A549 (cell line): ENCODE results near the gene FYB1. TPM values are rescaled to one million over a fixed set of nuclear protein-coding genes. Genes with fewer than 3 reads are reported as not detected.

Experiments
- ATAC-seq, 2 experiments: fragments of 200-7000 bp in 1 of 2; fragments of >200 bp in 1 of 2; cut with Nextera tagmentation in 1 of 2; cut with Tn5 transposase in 1 of 2; 3 replicates each; pipeline versions ENCODE4 v1.8.0 to v1.9.1; 2018 to 2020; ENCODE audit warnings: mild to moderate bottlenecking in 1 of 2, moderate library complexity in 1 of 2
- CTCF ChIA-PET: fragments of 300-600 bp; sonication (Branson Sonifier 250); formaldehyde crosslinking; extraction: SDS; loops from one replicate; lab custom pipeline; 2021; ENCODE audit warnings: antibody characterized with exemption, inconsistent platforms; lab: Yijun Ruan, JAX
- POLR2A ChIA-PET: fragments of 350-600 bp; formaldehyde crosslinking; extraction: SDS; loops from one replicate; lab custom pipeline; 2021; ENCODE audit warnings: antibody characterized with exemption, inconsistent platforms; lab: Yijun Ruan, JAX
- DNase-seq, 2 experiments: peaks; one replicate each; pipeline versions ENCODE4 v3.0.0 to v3.0.0-alpha.2; 2011 to 2016; ENCODE audit warnings: low read depth in 1 of 2, low spot score in 1 of 2
- FAIRE-seq: peaks from 2 replicates; lab custom pipeline; 2011; peaks lifted over from hg19 to GRCh38; lab: Jason Lieb, UNC
- H3K27ac ChIP-seq, 2 experiments: fragments of >200 bp; sonication (Bioruptor Twin); formaldehyde crosslinking; 3 replicates each; pipeline ENCODE4 v1.5.1; 2016 to 2017
- H3K4me1 ChIP-seq: fragments of >200 bp; sonication (Bioruptor Twin); formaldehyde crosslinking; 3 replicates; pipeline ENCODE4 v1.6.1; 2016
- H3K4me2 ChIP-seq: fragments of >200 bp; sonication (Bioruptor Twin); formaldehyde crosslinking; 3 replicates; pipeline ENCODE4 v1.6.1; 2016
- H3K4me3 ChIP-seq: fragments of >200 bp; sonication (Bioruptor Twin); formaldehyde crosslinking; 3 replicates; pipeline ENCODE4 v1.5.1; 2016
- H3K9me3 ChIP-seq: fragments of >200 bp; sonication (Bioruptor Twin); formaldehyde crosslinking; 3 replicates; pipeline ENCODE4 v1.6.1; 2016
- ATOH8 ChIP-seq: fragments of 250-450 bp; sonication (Bioruptor Pico); IDR thresholded peaks from 2 replicates; pipeline ENCODE4 v1.5.0; 2020; ENCODE audit warnings: low read depth, mild to moderate bottlenecking, moderate library complexity
- BCL3 ChIP-seq: fragments of >200 bp; sonication (Bioruptor Twin); formaldehyde crosslinking; IDR thresholded peaks from 3 replicates; pipeline ENCODE4 v1.6.1; 2016
- BHLHE40 ChIP-seq: IDR thresholded peaks from 2 replicates; pipeline ENCODE4 v1.6.1; 2012; ENCODE audit warnings: low read depth, low read length, inconsistent platforms
- CBX2 ChIP-seq: fragments of 200-600 bp; sonication (generic); IDR thresholded peaks from 2 replicates; pipeline ENCODE4 v1.6.1; 2016; ENCODE audit warnings: low read depth, mild to moderate bottlenecking, borderline replicate concordance
- CBX8 ChIP-seq: fragments of 200-600 bp; sonication (generic); IDR thresholded peaks from 2 replicates; pipeline ENCODE4 v1.6.1; 2016
- CHD4 ChIP-seq: fragments of 200-600 bp; sonication (generic); IDR thresholded peaks from 2 replicates; pipeline ENCODE4 v1.6.1; 2016; ENCODE audit warnings: antibody characterized with exemption, mild to moderate bottlenecking, borderline replicate concordance
- CTCF ChIP-seq: fragments of >200 bp; sonication (Bioruptor Twin); formaldehyde crosslinking; IDR thresholded peaks from 3 replicates; pipeline ENCODE4 v1.5.1; 2016
- EHMT2 ChIP-seq: fragments of 200-600 bp; sonication (generic); IDR thresholded peaks from 2 replicates; pipeline ENCODE4 v1.6.1; 2016; ENCODE audit warnings: antibody characterized with exemption, low read depth, mild to moderate bottlenecking, moderate library complexity
- ELK1 ChIP-seq: fragments of 150-350 bp; IDR thresholded peaks from 2 replicates; pipeline ENCODE4 v1.6.1; 2014; ENCODE audit warnings: low read depth, mild to moderate bottlenecking, low read length
- EP300 ChIP-seq, 2 experiments: fragments of >200 bp; sonication (Bioruptor Twin); formaldehyde crosslinking; IDR thresholded peaks; 2 replicates in 1 of 2; 3 replicates in 1 of 2; pipeline ENCODE4 v1.6.1; 2016 to 2017
- ESRRA ChIP-seq: fragments of 150-350 bp; IDR thresholded peaks from 2 replicates; pipeline ENCODE4 v1.6.1; 2014; ENCODE audit warnings: mild to moderate bottlenecking, low read length, borderline replicate concordance
- FOSB ChIP-seq: fragments of 250-450 bp; sonication (Bioruptor Pico); IDR thresholded peaks from 2 replicates; pipeline ENCODE4 v1.5.0; 2020; ENCODE audit warnings: mild to moderate bottlenecking, moderate library complexity
- FOXS1 ChIP-seq: fragments of 250-450 bp; sonication (Bioruptor Pico); IDR thresholded peaks from 2 replicates; pipeline ENCODE4 v1.5.0; 2020; ENCODE audit warnings: mild to moderate bottlenecking, moderate library complexity
- HDAC2 ChIP-seq: fragments of 200-600 bp; sonication (generic); IDR thresholded peaks from 2 replicates; pipeline ENCODE4 v1.6.1; 2016
- JUNB ChIP-seq: fragments of >200 bp; sonication (Bioruptor Twin); formaldehyde crosslinking; IDR thresholded peaks from 2 replicates; pipeline ENCODE4 v1.6.1; 2016
- KDM5A ChIP-seq: fragments of 200-600 bp; sonication (generic); IDR thresholded peaks from 2 replicates; pipeline ENCODE4 v1.6.1; 2016; ENCODE audit warnings: antibody characterized with exemption, mild to moderate bottlenecking
- MAZ ChIP-seq: fragments of 150-350 bp; IDR thresholded peaks from 2 replicates; pipeline ENCODE4 v1.6.1; 2014; ENCODE audit warnings: antibody characterized with exemption, low read depth, low read length, borderline replicate concordance
- MYC ChIP-seq: IDR thresholded peaks from 2 replicates; pipeline ENCODE4 v1.6.1; 2012; ENCODE audit warnings: mild to moderate bottlenecking, inconsistent platforms, low read length, improper control_type of control experiment, borderline replicate concordance
- PBX3 ChIP-seq: IDR thresholded peaks from 2 replicates; pipeline ENCODE4 v1.6.1; 2012
- POLR2A ChIP-seq: IDR thresholded peaks from 2 replicates; pipeline ENCODE4 v1.6.1; 2012; ENCODE audit warnings: mild to moderate bottlenecking, low read length
- RAD21 ChIP-seq, 2 experiments: fragments of >200 bp in 1 of 2; sonication (Bioruptor Twin) in 1 of 2; formaldehyde crosslinking in 1 of 2; IDR thresholded peaks in 1 of 2; conservative IDR thresholded peaks in 1 of 2; 2 replicates in 1 of 2; 3 replicates in 1 of 2; pipeline ENCODE4 v1.6.1; 2012 to 2018; ENCODE audit warnings: inconsistent platforms in 1 of 2
- RARB ChIP-seq: fragments of 250-450 bp; sonication (Bioruptor Pico); IDR thresholded peaks from 2 replicates; pipeline ENCODE4 v1.8.0; 2021; ENCODE audit warnings: mild to moderate bottlenecking, moderate library complexity
- RNF2 ChIP-seq: fragments of 200-600 bp; sonication (generic); IDR thresholded peaks from 2 replicates; pipeline ENCODE4 v1.6.1; 2016; ENCODE audit warnings: low read depth, mild to moderate bottlenecking, antibody characterized with exemption, moderate library complexity, borderline replicate concordance
- TFCP2L1 ChIP-seq: fragments of 250-450 bp; sonication (Bioruptor Pico); IDR thresholded peaks from 2 replicates; pipeline ENCODE4 v1.5.0; 2021; ENCODE audit warnings: mild to moderate bottlenecking
- TP53 ChIP-seq: fragments of 250-450 bp; sonication (Bioruptor Pico); IDR thresholded peaks from 2 replicates; pipeline ENCODE4 v1.5.0; 2021; ENCODE audit warnings: mild to moderate bottlenecking, moderate library complexity
- ZC3H11A ChIP-seq: fragments of 450-650 bp; IDR thresholded peaks from 2 replicates; pipeline ENCODE4 v1.6.1; 2014; ENCODE audit warnings: antibody characterized with exemption, mild to moderate bottlenecking
- ZFP36 ChIP-seq: fragments of 450-650 bp; IDR thresholded peaks from 2 replicates; pipeline ENCODE4 v1.6.1; 2014; ENCODE audit warnings: borderline replicate concordance; ENCODE audit not compliant: partially characterized antibody
- ZNF302 ChIP-seq: fragments of 250-450 bp; sonication (Bioruptor Pico); IDR thresholded peaks from 2 replicates; pipeline ENCODE4 v1.9.0; 2021; ENCODE audit warnings: inconsistent platforms, mild to moderate bottlenecking, moderate library complexity
- WGBS: methylation state at CpG from one replicate; pipeline ENCODE4 v1.1.6; 2017; ENCODE audit errors: missing lambda C conversion rate; 5-methylcytosine and 5-hydroxymethylcytosine counted together
- polyA plus RNA-seq, 4 experiments: library from polyadenylated mRNA; depleted of rRNA in 3 of 4; stranded (reverse); fragments of >200 nt; fragmentation: RNase III in 1 of 4; extraction: RNeasy Plus Mini Kit Qiagen cat#74134 plus additional on column Dnase treatment in 1 of 4; gene quantifications; 2 replicates in 3 of 4; 3 replicates in 1 of 4; pipeline ENCODE4 v1.2.3, GENCODE V29; 2011 to 2017

The FYB1 gene
- polyA plus RNA-seq, 2 of the 4 experiments (the other 2 are of a cell fraction): 7.4 to 34.6 TPM

- Histone ChIP-seq H3K4me3 (no peak overlapping the region), H3K4me1 (peaks cover 33% of the 10 kb centered on the region), H3K4me2 (peak overlapping the region; percentile 86; the same call in 2 of the 3 replicates), H3K9me3 (no peaks in the 10 kb centered on the region), H3K27ac (peak overlapping the region in 1 of 2 experiments; percentile 64; a peak in 3 of 6 replicates)
- ATAC-seq (no peak), DNase-seq (no peak), FAIRE-seq (no peak)
- ChIA-PET CTCF (interaction anchor here (1.0 to 2.4 kb wide), 3 partner anchors 9 to 40 kb away, joined by 3 to 9 read pairs (median 3); no protein-coding TSS in a partner anchor), POLR2A (no interaction called here)
- TF ChIP-seq PBX3 (no peak), RARB (CRISPR knock-in tag) (no peak), ZNF302 (CRISPR knock-in tag) (no peak), CTCF (no peak), ATOH8 (CRISPR knock-in tag) (no peak), JUNB (no peak), CHD4 (no peak), HDAC2 (no peak), CBX8 (no peak), MAZ (no peak), CBX2 (no peak), RNF2 (no peak), ZC3H11A (no peak), FOSB (no peak)
- 85% methylated on average over 3 of the region's 3 CpGs for WGBS
These were observed 38.2 kb upstream of the FYB1 start for GRCh38 chr5:39257554-39257953.

GRCh38 chr5:39256477-39257235 lies 37.3 kb upstream of the FYB1 start:
- peak; percentile 67 to 72 for DNase-seq
- ATAC-seq: peak; percentile 93
- peak overlapping the region; percentile 32 for H3K4me3 ChIP-seq
- under 1% methylated on average over 4 of the region's 4 CpGs for WGBS
- H3K27ac ChIP-seq: peak overlapping the region; percentile 58 to 82
- peaks cover 33% of the 10 kb centered on the region for H3K4me1 ChIP-seq
- no peaks in the 10 kb centered on the region for H3K9me3 ChIP-seq
- ChIA-PET POLR2A (interaction anchor here (0.7 kb wide), 2 partner anchors 16 to 154 kb away, joined by 3 to 7 read pairs; no protein-coding TSS in a partner anchor), CTCF (interaction anchor here (0.6 to 1.3 kb wide), 6 partner anchors 10 to 259 kb away, joined by 3 to 6 read pairs (median 3); no protein-coding TSS in a partner anchor)
- peak; percentile 91 for FAIRE-seq
- peak overlapping the region; percentile 86 for H3K4me2 ChIP-seq
- 0 out of 5 replicates have a peak, but pooled peaks of 1 of the 2 experiments have one; percentile 19 for TF ChIP-seq EP300 (IDR thresholded peaks at IDR 0.05)
- TF ChIP-seq KDM5A: no peak
- no peak for TF ChIP-seq ELK1
- no peak for TF ChIP-seq RAD21 (conservative IDR thresholded peaks at IDR 0.05 in 1 of 2, IDR thresholded peaks at IDR 0.05 in 1 of 2)
- TF ChIP-seq FOSB: no peak
- 0 out of 2 replicates have a peak, but pooled peaks have one; percentile 33 for TF ChIP-seq MYC
- no peak for TF ChIP-seq POLR2A
- no peak for TF ChIP-seq CBX8
- no peak for TF ChIP-seq ZFP36
- no peak for TF ChIP-seq ATOH8 (CRISPR knock-in tag)
- no peak for TF ChIP-seq PBX3
- no peak for TF ChIP-seq TFCP2L1
- no peak for TF ChIP-seq FOXS1 (CRISPR knock-in tag)
- no peak for TF ChIP-seq EHMT2
- no peak for TF ChIP-seq TP53 (CRISPR knock-in tag)
- no peak for TF ChIP-seq ESRRA
- TF ChIP-seq ZC3H11A: no peak
- TF ChIP-seq RNF2: no peak
- TF ChIP-seq BHLHE40: no peak
- TF ChIP-seq BCL3: no peak
